ENCODE measurements around the gene MISP.

MISP gene

GRCh38 chr19:813219-814151 lies 62.6 kb downstream of the MISP start:
- no peak overlapping the region for H3K4me3 ChIP-seq (ENCODE audit: low read depth, low read length)
- in situ Hi-C loops (cut with HindIII; ENCODE audit: low sequenced_read_pairs): no loop called here
- TF ChIP-seq CTCF (IDR thresholded peaks at IDR 0.05; ENCODE audit: low read depth, low read length, missing control alignments): no peak
- DNase-seq (ENCODE audit: low read depth): no peak
